SIG-M5 treated with dmso at 0.1 percent for 504 hours (cell line): ENCODE data around the gene IDI2.
"Not testable (repeated sequence)": the region's sequence is repeated elsewhere in the genome, so short reads cannot be mapped to it uniquely, and the experiment has no call there.

ENCODE experiments used
- DNase-seq: peaks from one replicate; lab custom pipeline; 2025; ENCODE audit not compliant: unreplicated experiment; lab: John Stamatoyannopoulos, UW

IDI2 gene

GRCh38 chr10:1025683-1026082 is at the start of gene IDI2:
IDI2 (minus strand) TSS chr10:1025859; CDS start chr10:1024723, 1,136 bp downstream.
- no peak for DNase-seq

- peak; percentile 36 for DNase-seq
Observed at GRCh38 chr10:1074748-1075308, 49.2 kb upstream of the IDI2 start.

GRCh38 chr10:1074052-1074747 is 48.5 kb upstream of the IDI2 start:
- no peak for DNase-seq

- DNase-seq: no peak
Observed at GRCh38 chr10:1070919-1071318, 45.3 kb upstream of the IDI2 start.

GRCh38 chr10:1068380-1069361 is 43.0 kb upstream of the IDI2 start:
- DNase-seq: no peak

- DNase-seq: not testable (repeated sequence)
Observed at GRCh38 chr10:1066734-1067133, 41.1 kb upstream of the IDI2 start.

- no peak for DNase-seq
Observed at GRCh38 chr10:1064964-1065247, 39.2 kb upstream of the IDI2 start.

- DNase-seq: no peak
Observed at GRCh38 chr10:1063232-1063865, 37.7 kb upstream of the IDI2 start.

GRCh38 chr10:1061930-1062774 is 36.5 kb upstream of the IDI2 start:
- DNase-seq: no peak

- no peak for DNase-seq
Observed at GRCh38 chr10:1059902-1060301, 34.2 kb upstream of the IDI2 start.

- no peak for DNase-seq
Observed at GRCh38 chr10:1058017-1058416, 32.4 kb upstream of the IDI2 start.

- DNase-seq: peak; percentile 75
Observed at GRCh38 chr10:1057106-1057657, 31.5 kb upstream of the IDI2 start.

GRCh38 chr10:1056326-1057105 is 30.9 kb upstream of the IDI2 start, which contains the start of gene WDR37:
WDR37 (plus strand) TSS chr10:1056385; CDS start chr10:1072156, 15,771 bp downstream.
- DNase-seq: peak; percentile 63

- DNase-seq: no peak
Observed at GRCh38 chr10:1054684-1055083, 29.0 kb upstream of the IDI2 start.

- peak; percentile 21 for DNase-seq
Observed at GRCh38 chr10:1050554-1050953, 24.9 kb upstream of the IDI2 start.

- DNase-seq: no peak
Observed at GRCh38 chr10:1050145-1050544, 24.5 kb upstream of the IDI2 start.

- DNase-seq: no peak
Observed at GRCh38 chr10:1049425-1049958, 23.8 kb upstream of the IDI2 start.

GRCh38 chr10:1048732-1049424 is 23.2 kb upstream of the IDI2 start, which contains the start of gene IDI1:
IDI1 (minus strand) TSS chr10:1049119; CDS start chr10:1049003, 116 bp downstream.
- DNase-seq: peak; percentile 99
